Measurements from ENCODE around the gene NOTO.

NOTO gene

DNA sequence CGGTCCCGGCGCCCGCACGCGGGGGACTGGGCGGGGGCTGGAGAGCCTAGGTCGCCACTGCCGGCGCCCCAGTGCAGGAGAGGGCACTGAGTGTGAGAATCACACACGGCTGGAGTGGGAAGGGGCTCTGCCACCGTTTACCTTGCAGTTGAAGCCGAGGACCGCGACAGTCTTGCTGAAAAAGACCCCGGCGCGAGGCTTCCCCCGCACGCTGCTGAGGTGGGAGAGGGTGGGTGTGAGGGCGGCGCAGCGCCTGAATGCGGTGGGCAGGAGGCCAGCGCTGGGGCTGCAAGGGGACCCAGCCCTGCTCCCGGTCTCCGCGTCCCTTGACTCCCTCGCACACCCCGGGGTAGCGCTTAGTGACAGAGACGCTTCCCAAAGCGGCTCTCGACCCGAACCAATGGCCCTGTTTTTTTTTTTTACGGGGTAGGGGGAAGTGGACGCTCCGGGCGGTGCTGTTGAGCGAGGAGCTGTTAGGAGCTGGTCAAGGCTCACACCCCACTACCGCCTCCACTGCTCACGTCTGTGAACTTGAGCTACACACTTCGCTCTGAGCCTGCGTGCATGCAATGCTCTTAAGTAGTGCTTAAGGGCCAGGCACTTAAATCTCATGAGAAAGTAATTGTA, 794 bp downstream of the NOTO start:
- peak; percentile 23 to 76 for DNase-seq

DNA sequence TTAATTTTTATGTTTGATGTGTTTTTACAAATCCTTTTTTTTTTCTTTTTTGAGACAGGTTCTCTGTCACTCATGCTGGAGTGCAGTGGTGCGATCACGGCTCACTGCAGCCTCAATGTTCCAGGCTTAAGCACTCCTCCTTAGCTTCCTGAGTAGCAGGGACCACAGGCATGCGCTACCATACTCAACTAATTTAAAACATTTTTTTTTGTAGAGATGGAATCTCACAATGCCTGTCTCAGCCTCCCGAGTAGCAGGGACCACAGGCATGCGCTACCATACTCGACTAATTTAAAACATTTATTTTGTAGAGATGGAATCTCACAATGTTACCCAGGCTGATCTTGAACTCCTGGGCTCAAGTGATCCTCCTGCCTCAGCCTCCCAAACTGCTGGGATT, 3.2 kb downstream of the NOTO start:
- DNase-seq: no peak

DNA sequence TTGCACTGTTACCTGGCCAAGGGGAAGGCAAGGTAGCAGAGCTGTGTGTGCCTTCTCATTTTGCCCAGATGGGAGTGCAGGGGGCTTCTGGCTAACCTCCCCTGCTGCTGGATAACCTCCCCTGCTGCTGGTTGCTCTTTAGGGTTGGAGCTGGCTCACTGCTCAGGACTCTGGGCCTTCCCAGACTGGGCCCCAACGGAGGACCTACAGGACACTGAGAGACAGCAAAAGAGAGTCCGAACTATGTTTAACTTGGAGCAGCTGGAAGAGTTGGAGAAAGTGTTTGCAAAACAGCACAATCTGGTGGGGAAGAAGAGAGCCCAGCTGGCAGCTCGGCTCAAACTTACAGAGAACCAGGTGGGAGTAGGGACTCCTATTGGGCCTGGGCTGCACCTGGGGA, 5.9 kb downstream of the NOTO start:
- DNase-seq: no peak

DNA sequence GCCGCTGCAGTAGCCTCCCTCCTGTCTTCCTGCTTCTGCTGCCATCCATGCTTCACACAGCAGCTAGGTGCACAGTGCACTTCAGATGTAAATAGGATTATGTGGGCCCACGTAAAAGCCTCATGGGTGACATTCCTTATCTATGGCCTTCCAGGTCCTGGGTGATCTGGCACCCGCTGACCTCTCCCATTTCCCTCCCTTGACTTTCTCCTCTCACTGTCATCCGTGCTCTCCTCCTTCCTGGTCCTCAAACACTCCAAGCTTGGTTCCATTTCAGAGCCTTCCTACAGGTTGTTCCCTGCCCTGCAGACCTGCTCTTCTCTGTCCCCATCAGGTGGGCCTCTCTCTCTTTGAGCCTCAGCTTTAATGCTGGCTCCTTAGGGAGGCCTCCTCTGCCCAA, 7.6 kb downstream of the NOTO start:
- DNase-seq: no peak

DNA sequence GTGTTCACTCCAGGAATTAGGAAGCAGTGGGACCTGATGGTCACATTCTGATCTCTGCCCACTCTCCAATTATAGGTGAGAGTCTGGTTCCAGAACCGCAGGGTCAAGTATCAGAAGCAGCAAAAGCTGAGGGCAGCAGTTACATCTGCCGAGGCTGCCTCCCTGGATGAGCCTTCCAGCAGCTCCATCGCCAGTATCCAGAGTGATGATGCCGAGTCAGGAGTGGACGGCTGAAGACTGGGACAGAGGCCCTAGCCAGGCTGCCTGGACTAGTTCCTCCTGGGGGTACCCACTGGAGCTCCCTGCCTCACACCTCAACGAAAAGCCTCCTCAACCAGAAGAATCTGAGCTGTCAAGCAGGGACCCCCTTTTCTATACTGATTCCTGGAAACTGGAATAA, 8.3 kb downstream of the NOTO start:
- DNase-seq: no peak

DNA sequence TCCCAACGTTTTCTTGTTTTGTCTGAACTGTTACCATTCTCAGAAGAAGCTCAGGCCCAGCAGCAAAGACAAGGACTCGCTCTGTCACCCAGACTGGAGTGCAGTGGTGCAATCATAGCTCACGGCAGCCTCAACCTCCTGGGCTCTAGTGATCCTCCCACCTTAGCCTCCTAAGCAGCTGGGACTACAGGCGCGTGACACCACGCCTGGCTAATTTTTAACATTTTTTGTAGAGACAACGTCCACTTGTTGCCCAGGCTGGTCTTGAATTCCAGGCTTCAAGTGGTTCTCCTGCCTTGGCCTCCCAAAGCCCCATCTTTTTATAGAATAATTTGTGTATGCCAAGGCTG, 9.7 kb downstream of the NOTO start:
- DNase-seq: no peak

DNA sequence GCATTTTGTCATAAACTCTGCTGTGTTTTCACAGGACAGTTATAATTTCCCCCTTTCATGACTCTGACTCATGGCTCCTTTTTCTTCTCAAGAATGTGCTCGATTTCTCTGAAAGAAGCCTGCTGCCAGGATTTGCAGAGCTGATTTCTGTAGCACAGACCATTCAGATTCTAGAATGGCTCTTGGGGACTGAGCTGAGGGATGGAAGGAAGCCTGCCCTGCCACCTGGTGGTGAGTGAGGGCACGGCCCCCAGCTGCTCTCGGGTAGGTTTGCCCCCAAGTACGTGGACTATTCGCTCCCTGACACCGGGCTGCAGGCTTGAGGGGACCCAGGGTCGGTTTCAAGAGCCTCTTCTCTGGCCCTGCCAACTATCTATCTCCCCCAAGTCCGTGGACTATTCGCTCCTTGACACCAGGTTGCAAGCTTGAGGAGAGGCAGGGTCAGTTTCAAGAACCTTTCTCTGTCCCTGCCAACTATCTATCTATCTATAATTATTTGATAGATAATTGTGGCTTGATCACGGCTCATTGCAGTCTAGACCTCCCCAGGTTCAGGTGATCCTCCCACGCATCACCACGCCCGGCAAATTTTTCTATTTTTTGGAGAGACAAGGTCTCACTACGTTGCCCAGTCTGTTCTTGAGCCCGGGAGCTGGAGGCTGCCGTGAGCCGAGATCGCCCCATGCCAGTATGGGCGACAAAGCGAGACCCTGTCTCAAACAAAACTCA, 10.2 kb downstream of the NOTO start:
- DNase-seq: peak; percentile 33 to 67

DNA sequence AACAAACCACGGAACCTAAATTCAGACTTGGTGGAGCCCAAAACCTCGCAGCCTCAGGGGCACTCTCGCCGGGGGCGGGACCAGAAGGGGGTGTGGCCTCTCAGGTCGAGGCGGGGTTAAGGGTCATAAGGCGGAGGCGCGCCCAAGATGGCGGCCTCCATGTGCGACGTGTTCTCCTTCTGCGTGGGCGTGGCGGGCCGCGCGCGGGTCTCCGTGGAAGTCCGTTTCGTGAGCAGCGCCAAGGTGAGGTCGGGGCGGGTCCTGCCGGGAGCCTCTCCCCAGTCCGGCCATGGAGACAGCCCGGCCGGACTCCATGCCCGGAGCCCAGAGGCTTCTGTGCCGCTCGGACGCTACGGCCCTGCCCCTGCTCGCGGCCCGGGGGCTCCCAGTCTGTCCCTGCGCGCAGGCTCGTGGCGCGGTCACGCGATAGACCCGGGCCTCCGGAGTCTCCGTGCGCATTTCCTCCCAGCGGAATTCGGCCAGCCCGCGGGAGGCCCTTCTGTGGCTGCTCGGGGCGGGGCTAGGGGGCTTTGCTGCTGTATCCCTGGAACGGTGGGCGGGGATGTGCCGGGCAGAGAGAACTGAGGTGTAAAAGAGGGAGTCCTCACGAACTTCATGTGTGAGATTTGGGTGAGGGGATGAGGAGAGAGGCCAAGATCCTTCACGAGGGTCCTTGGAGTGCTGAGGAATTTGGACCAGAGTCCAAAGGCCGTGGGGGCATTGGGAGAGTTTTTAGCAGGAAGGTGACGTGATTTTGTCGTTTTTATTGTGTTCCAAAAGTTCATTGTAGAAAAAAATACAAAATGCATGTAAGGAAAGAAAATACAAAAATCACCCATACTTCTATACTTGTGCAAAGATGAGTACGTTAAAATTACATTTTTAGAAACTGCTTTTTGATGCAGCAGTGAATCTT, 12.0 kb downstream of the NOTO start, which contains the start of gene SMYD5:
Gene SMYD5 (plus strand): TSS at position 126 of the 916 bp plus-strand sequence. CDS start 22 bp downstream, at position 148.
- peak; percentile 66 to 79 for DNase-seq

DNA sequence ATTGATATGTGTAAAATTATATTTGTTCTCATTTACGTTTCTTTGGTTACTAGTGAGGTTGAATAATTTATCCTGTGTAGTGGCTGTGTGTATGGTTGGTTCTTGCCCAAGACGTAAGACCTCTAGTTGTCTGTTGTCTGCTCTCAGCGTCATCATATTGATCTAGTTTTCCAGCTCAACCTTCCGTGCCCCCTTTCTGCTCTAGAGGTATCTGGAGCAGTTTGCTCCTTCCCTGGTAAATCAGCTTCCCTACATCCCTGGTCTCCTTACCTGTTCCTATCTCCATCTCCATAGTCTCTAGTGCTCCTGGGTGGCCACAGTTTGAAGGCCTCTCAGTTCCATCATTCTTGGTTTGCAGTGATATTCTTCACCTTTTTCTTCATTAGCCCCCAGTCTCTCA, 12.9 kb downstream of the NOTO start:
- no peak for DNase-seq

DNA sequence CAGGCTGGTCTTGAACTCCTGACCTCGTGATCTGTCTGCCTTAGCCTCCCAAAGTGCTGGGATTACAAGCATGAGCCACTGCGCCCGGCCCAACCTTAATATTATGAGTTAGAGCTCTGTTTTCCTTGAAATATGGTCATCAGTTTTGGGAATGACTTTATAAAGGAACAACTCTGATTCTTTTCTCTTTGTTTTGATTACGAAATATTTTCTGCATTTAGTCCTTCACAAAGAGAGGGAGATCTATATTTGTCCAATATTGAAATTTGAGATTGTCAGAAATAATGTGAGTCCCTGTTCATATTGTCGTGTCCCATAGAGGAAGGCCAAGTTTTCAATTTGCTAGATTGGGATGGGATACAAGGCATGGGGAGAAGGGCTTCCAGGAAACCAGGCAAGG, 14.8 kb downstream of the NOTO start:
- DNase-seq: no peak

DNA sequence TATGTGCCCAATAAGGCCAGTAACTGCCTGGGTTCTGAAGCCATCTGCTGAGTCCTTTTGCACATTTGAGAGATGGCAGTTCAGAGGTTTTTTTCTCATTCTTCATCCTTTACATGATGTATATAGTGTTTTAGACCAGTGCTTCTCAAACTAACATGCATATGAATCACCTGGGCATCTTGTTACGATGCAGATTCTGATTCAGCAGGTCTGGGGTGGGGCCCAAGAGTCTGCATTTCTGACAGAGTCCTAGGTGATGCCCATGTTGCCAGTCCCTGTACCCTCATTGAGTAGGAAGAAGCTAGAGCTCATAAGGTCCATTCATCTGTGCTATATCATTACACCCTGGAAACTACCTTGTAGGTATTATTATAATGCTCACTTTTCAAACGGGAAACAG, 15.5 kb downstream of the NOTO start:
- DNase-seq: no peak

DNA sequence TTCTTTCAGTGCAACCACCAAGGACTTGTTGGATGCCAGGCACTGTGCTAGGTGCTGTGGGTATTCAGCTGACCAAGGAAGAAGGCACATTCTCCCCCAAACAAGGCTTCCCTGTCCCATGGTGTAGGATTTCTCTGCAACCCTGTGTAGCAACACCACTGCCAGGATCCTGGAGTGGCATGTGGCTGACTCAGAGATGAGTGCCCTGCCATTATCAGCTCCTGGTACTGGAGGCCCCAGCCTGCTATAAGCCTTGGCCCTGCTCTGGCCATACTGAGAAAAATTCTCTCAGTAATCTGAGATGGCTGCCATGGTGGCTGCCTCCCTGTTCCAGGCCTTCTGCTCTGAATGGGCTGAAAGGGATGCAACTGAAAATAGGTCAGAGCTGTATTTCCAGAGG, 15.9 kb downstream of the NOTO start:
- no peak for DNase-seq

DNA sequence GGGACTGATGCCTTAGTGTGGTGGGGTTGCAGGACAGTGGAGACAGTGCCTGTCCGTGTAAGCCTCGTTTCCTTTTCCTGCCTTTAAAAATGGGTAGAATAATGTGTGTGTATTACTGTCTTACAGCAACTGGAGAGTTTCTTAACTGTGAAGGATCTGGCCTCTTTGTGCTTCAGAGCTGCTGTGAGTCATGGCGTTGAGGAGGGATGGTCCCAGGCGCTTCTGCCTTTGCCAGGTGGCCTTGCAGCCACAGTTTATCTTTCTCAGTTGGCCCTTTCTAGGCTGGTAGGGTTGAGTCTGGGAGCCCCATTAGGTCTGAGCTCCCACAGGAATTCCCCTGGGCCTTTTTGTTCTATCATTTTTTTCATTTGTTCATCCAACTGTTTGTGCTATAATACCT, 21.4 kb downstream of the NOTO start:
- no peak for DNase-seq

DNA sequence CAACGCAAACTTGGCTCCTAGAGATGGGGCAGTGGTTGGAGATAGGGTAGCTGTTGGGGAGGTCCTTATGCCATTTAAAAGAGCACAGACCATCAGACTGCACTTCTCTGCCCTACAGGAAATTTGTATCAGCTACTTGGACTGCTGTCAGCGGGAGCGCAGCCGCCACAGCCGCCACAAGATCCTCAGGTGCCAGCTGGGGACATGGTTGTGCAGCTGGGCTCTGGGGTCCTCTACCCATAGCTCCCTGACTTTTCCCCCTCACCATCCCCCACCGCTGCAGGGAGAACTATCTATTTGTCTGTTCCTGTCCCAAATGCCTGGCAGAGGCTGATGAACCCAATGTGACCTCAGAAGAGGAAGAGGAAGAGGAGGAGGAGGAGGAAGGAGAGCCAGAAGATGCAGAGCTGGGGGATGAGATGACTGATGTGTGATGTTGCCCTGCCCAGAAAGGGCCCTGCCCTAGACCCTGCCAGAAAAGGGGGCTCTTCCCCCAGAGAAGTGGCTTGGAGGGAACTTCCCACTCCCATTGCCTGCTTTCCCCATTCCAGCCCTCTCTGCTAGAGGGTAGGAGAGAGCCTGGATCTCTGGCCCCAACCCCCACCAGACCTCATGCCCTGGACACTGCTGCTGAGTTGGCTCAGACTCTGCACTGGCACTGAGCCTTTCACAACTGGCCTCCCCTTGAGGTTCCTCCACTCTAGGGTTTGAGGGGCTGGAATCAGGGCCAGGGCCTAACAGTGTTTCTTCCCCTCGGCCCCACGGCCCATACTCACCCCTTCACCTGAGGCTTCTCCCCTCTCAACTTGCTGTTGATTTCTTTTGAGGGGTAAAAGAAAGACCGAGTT, 23.4 kb downstream of the NOTO start:
- no peak for DNase-seq

DNA sequence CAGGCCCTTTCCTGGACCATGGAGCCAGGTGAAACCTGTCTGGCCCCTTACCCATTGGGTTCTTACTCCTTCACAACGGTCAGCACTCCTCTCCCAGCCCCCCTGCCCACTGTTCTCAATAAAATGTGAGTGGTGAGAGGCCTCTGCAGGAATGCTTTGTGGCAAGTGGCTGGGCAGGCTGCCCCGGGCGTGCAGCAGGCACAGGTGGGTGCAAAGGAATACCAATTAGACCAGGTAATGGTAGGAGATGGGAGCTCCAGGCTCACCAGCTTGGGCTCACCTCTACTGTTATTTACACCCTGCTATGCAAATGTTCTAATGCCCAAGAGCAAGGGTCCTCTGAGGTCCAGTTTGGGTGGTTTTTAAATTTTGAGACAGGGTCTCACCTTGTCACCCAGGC, 24.7 kb downstream of the NOTO start:
- DNase-seq: no peak

DNA sequence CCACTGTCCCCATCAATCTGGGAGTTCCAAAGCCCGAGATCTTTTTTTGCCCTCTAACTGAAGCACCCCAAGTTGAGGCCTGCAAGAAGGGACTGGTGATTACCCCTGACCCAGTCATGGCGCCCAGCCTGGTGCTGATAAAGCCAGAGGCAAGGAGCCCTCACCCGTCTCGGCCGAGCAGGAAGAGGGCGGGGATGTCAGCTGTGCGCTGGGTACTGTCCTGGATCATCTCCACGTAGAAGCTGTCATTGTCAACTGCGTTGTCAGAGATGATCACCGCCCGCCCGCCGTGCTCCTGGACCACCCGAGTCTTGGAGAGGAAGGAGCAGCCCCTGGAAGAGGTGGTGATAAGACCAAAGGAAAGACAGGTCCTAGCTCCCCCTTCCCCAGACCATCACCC, 26.3 kb downstream of the NOTO start:
- no peak for DNase-seq

DNA sequence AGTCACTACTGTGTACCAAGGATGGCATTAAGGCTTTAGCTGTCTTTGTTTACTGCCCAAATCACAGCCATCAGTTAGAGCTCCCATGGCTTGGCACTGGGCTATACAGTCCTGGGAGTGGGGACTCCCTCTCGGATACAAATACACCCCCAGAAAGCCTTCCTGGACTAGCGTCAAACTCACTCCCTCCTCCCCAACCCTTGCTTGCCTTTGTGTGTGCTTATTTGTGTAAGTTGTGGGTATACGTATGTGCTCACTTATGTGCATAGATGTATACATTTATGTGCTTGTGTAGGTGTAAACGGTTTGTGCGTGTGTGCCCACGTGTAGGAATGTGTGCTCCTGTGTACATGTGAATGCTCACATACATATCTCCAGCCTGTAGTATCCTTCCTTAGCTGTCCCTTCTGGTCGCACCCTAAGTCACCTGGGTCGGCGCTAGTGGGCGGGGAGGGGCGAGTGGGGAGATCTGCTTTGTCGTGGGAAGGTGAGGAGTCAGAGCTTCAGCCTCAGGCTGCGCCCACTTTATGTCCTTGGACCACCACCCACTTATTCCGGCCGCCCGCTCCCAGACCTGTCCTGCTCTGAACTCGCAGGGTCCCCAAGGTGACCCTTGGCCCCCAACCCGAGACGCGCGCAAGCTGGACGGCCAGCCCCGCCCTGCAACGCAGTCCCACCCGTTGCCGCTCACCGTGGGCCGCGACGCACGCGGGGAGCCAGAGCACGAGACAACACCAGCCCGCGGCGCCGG, 30.2 kb downstream of the NOTO start:
- peak in 1 of 2 experiments; percentile 22 for DNase-seq

DNA sequence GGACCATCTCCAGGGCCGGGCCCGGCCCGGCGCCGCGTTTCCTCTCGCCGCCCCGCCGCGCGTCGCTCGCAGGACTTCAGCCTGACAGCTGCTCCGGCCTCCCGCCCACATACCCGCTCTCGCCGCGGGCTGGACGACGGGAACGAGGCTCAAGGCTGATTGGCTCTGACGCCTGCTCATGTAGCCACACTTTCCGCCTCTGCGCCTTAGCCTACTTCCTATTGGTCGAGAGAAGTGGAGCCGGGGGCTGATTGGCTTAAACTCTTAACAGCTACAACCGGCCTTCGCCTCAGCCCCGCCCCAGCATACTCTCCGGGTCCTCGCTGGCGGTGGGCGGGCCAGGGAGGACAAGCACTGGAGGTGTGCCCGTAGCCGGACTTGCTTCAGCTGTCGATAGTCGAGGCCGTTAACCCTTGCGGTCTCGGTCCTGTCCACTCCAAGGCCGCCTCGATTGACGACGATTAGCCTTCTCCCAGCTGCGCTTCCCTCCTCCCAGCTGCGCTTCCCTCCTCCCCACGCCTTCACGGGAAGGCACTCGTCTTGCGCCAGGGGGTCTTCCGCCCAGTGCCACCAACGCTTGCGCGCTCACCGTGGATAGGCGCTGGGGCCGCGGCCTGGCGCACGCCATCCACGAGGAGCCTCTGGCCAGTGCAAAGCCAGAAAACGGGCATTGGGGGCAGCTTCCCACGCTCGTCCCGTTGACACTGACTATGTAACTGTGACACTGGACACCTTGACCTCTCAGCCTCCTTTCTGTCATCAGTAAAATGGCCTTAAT, 31.0 kb downstream of the NOTO start, which contains the start of gene PRADC1:
Gene PRADC1 (minus strand): TSS at position 86 of the 778 bp plus-strand sequence. CDS start 79 bp downstream, at position 7.
- peak; percentile 97 to 99 for DNase-seq

DNA sequence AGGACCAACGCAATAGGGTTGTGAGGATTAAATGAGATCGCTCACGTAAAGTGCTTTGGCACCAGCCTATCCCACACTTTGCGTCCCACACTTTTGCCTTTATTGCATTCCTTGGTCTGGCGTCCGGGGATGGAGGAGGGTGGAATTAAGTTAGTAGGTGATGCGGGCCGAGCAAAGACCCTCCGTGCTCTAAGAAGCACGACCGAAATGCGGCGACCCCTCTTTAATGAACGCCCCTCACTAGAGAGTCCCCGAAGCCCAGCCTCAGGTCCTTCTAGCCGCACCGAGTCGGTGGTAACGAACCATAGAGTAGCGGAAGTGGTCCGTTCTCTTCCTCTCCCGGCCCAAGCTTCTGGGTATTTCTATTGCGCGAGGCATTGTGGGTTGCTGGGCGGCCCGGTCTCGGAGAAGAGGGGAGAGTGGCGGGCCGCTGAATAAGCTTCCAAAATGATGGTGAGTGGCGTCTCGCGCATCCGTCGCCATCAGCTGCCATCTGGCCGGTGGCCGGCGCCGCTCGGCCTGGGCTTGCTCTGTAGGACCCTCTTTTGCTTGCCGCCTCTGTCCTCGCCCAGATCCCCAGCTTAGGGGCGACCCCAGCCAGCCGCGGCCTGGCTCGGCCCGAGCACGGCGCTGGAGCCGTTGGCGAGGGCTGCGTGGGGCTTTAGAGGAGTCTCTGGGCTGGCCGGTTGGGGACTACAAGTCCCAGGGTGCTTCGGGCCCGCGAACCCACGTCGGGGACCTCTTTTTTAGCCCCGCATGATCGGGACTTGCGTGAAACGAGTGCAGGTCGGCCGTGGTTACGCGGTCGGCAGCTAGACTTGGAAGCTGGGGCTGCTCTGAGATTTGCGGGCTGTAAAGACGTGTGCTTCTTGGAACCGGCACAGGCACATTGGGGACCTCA, 31.8 kb downstream of the NOTO start, which contains the start of gene CCT7:
Gene CCT7 (plus strand): TSS at position 377 of the 901 bp plus-strand sequence. CDS start 71 bp downstream, at position 448.
- DNase-seq: peak; percentile 88 to 93

Measured in NCI-H524 (cell line).